Kidney tubule cell (primary cell): ENCODE data around the gene TLDC2.
"Not testable (repeated sequence)": the region's sequence is repeated elsewhere in the genome, so short reads cannot be mapped to it uniquely, and the experiment has no call there.

Experiments used
- DNase-seq: peaks from one replicate; pipeline ENCODE4 v3.0.0-alpha.2; 2018; ENCODE audit warnings: low spot score

Gene TLDC2

DNA sequence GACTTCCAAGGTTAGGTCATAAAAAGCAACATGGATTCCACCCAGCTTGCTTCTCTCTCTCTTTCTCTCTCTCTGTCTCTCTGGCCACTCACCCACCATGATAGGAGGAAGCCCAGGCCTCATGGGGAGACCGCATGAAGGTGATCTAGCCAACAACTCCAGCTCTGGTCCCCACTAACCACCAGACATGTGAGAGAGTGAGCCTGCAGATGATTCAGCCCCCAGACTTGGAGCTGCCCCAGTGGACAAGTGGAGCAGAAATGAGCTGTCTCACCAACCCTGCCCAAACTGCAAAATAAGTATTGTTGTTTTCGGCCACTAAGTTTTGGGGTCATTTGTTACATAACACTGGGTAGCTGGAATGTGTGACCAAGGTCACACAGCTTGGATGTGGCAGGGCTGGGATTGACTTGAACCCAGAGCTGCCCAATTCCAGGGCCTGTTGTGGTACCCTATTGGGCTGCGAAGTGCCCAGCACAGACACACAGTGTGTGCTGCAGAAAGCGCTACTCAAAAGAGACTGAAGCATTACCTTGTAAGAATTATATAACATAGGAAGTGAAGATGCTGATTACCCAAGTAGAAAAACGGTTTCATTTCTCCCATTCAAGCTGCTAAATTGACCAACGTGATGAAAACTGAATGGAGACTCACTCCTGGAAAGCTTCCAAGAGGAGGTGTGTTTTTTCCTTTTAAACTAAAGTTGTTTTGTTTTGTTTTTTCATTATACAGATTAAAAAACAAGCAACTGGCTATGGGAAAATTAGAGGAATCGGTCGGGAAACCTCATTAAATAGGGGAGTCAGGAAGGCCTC, 9.1 kb upstream of the TLDC2 start:
- DNase-seq: peak; percentile 88

DNA sequence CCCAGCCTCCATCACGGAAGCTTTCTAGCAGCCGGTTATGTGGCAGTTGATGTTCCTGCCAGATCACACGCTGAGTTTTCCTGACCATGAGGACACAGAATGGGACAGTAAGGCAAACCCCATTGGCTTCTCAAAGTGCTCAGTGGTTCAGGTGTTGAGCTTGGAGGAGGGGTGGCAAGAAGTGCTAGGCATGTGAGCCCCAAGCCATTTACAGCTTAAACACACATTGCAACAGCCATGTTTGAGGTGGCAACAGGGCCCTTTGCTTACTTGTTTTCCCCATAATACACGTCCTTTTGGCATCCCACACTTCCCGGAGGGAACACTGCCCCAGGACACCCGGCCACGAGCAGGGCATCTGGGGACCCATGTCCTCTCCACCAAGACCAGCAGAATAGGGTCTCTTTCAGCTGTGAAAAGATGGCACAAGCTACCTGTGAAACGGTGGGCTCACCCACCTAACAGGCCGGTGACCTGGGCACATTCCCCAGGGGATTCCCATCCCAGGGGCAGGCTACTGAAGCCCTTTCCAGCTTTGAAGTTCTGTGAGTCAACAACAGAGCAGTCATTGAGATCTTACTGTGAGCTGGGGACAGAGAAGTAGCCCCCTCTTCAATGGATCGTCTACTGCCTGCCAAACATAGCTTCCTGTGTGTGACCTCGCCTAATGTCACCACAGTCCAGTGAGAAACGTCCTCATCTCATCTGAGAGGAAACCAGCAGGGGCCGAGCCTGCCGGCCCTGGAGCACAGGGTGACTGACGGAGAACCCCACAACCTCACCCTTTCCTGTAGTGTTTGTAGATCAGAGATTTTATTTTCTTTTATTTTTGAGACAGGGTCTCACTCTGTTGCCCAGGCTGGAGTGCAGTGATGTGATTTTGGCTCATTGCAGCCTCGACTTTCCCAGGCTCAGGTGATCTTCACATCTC, 4.0 kb upstream of the TLDC2 start:
- DNase-seq: peak; percentile 54

DNA sequence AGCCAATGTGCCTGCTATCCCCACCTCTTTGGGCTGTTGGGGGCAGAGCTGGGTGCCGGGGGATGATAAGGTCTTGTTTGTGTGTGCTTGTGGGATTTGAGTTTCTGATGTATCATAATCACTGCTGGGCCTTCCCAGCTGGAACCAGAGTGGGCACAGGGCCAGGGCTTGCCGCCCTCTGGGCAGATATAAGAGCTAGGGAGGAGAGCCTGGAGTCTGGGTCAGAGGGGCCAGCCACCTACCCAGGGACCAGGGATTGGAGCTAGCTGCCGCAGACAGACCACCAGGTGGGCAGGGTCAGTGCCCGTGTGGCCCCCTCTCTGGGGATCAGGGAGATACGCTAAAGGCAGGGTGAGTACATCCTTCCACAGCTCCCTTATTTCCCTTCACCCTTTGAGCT, 3.1 kb upstream of the TLDC2 start:
- DNase-seq: peak; percentile 48

DNA sequence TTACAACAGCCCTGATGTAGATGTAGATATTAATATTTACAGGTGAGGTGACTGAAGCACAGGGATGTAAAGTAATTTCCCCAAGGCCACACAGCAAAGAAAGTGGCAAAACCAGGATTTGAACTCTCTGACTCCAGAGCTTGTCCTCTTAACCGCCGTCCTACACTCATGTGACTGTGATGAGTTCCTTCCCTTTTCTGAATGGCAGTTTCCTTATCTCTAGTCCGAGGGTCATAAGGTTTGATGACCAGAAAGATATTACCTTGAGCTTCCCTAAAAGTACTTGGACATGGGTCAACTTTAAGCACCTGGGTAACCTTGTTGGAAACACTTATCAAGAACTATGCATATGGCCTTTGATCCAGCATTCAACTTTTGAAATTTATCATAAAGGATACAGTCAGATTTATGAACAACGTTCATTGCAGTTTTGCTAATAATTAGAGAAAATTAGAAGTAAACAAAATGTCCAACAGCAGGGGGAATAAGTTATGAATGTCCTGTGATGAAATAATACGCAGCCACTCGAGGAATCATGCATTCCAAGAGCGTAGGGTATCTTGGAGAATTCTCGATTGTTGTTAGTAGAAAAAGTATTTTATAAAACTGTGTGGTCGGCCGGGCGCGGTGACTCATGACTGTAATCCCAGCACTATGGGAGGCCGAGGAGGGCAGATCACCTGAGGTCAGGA, 2.3 kb upstream of the TLDC2 start:
- no peak for DNase-seq

DNA sequence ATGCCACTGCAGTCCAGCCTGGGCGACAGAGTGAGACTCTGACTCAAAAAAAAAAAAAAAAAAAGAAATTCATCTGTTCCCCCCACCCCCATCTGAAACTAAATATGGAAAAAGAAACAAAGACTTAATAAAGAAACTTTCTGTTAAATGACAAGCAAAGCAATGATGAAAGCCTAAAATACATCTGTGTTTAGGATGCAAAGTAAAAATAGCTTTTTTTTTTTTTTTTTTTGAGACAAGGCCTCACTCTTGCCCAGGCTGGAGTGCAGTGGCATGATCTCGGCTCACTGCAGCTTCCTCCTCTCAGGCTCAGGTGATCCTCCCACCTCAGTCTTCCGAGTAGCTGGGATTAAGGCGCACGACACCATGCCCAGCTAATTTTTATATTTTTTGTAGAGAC, 845 bp upstream of the TLDC2 start:
- not testable (repeated sequence) for DNase-seq

DNA sequence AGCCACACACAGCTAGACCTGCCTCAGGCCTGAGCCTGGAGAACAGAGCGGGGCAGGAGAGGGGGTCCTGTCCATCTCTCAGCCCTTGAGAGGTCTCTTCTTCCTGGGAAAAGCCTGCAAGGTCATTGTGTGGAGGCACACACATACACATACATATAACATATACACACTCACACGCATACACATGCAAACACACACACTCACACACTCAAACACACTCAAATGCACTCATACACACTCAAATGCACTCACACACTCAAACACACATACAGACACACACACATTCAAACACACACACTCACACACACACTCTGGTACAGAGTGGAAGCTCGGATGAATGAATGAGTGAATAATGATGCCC, 515 bp downstream of the TLDC2 start:
- no peak for DNase-seq

DNA sequence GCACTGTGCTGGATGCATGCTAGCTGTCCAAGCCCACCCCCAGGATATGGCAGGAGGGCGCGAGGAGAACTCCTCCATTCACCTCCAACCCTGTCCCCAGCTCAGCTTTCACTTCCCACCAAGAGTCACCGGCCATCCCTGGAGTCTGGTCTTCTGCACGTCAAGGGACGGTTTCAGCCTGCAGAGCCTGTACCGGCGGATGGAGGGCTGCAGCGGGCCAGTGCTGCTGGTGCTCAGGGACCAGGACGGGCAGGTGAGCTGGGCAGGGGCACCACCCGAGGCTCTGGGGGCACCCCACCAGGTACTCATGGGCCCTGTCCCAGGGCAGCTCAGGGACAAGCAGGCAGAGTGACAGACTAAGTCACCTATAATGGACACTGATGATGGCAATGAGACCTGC, 3.0 kb downstream of the TLDC2 start:
- DNase-seq: no peak

DNA sequence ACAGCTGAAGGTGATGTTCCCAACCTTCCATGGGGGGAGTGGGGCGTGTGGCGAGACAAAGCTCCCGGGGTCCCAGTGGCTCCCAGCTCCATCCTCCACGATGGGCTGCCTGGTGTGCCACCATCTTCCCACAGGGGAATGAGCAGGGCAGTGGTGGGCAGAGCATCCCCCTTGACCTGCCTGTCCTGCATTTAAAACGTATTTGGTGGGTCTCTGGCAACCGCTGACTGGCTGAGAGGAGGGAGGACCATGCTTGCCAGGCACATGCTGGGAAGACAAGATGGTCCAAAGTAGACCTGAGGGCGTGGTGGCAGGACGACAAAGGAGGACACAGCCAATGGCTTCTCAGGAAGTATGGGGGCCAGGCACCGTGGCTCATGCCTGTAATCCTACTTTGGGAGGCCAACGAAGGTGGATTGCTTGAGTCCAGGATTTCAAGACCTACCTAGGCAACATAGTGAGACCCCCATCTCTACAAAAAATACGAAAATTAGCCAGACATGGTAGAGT, 4.9 kb downstream of the TLDC2 start:
- DNase-seq: no peak

DNA sequence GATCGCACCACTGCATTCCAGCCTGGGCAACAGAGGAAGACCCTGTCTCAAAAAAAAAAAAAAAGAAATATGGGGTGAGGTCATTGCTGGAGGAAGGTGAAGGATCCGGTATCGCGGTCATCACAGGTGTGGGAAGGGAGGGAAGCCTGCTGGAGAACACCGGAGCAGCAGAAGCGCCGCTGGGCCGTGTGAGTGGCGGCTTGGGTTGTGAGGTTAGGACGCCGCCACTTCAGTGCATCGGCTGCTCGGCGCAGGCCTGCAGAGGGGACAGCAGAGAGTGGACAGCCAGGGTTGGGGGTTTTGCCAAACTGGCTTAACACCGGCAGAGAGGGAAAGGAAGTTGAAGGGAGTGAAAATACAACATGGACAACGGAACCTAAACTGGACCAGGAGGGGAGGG, 5.4 kb downstream of the TLDC2 start:
- DNase-seq: no peak

DNA sequence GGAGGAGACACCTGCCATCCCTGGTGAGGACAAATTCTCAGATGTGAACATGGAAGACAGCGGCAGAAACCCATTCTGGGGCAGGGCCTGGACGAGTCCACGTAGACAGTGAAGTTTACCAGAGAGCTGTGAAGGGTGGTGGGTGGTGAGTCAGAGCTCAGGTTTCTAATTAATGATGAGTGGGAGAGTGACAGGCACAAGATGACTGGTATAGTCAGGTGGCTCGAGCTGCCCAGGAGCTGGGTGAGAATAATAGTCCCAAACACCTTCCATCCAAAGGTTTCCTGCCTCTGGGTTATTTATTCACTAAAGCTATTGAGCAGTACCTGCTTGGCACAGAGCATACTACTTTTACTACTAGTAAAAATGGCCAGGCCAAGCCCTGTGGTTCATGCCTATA, 6.0 kb downstream of the TLDC2 start:
- DNase-seq: peak; percentile 96

DNA sequence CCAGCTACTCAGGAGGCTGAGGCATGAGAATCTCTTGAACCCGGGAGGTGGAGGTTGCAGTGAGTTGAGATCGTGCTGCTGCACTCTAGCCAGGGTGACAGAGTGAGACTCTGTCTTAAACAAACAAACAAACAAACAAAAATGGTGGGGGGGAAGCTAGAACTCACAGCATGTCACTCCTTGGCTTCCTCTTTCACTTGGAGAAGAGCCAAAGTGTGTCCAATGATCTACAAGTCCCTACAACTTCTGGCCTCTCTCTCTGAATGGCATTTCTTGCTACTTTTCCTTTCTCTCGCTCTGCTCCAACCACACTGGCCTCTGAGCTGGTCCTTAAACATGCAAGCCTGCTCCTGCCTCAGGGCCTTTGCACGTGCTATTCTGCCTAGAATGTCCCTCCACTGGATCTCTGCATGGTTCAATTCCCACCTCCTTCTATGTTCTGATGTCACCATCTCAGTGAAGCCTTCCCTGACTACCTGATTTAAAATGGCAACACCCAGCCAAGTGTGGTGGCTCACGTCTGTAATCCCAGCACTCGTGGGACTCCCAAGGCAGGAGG, 8.1 kb downstream of the TLDC2 start:
- DNase-seq: peak; percentile 17

DNA sequence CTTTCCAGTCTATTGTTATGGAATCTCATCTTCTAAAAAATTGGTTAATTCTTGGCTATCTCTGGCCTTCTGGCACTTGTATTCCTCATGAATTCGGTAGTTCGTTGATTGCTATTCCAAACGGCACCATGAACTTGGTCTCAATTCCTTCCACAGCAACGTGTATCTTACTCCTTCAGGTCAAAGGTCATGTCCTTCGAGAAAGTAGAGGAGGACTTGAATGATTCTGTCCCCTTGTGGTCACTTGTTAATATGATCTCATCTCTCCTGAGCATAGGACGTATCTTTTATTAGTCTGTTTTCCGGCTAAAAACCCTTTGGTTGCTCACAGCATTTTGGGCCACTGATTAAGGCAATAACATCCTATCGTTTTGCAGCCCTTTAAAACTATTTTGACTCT, 9.4 kb downstream of the TLDC2 start:
- no peak for DNase-seq

DNA sequence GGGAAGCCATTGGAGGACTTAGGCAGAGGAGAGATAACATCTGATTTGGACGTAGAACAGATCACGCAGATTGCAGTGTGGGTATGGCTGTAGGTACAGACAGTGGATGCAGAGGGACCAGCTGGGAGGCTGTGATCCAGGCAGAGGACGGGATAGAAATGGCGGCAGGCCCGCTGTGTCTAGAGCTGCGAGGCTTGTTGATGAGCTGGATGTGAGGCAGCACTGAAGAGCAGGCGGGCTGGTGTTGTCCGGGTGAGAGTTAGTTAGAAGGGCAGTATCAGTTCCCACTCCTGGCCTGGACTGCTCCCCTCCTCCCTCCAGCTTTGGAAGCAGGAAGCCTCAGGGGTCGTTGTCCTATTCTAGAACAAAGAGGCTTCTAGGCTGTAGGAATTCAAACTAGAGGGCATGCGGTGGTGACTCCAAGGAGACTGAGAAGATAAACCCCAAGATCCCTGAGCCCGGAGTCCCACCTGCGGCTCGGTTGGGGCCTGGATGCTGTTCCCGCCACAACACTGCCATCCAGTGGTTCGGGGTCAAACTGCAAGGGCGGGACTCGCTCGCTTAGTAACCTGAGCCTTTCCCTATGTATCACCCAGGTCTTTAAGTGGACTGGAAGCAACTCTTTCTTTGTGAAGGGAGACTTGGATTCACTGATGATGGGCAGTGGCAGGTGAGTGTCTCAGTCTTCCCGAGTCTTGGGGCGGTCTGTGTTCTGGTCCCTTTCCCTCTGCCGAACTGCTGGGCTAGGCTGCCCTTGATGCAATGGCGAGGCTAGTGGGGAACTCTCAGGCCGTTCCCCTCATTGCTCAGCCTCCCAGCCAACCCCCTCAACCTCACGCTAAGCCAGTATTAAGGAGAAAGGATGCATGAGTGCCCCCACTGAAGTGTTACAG, 11.2 kb downstream of the TLDC2 start:
- DNase-seq: peak; percentile 87

DNA sequence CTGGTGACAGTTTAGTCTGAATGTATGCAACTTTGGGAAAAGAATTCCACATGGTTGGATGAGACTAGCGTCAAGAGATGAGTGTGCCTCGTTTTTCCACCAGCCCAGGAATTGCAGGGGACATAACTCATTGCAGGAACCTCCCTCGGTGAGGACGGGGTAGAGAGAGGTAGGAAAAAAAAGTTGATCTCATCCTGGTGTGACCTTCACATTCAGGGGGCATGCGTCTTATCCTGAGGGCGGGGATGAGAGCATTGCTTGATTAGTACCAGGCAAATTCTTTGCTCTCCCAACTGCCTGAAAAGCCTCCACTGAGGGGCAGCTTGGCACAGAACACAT, 11.8 kb downstream of the TLDC2 start:
- peak; percentile 71 for DNase-seq

DNA sequence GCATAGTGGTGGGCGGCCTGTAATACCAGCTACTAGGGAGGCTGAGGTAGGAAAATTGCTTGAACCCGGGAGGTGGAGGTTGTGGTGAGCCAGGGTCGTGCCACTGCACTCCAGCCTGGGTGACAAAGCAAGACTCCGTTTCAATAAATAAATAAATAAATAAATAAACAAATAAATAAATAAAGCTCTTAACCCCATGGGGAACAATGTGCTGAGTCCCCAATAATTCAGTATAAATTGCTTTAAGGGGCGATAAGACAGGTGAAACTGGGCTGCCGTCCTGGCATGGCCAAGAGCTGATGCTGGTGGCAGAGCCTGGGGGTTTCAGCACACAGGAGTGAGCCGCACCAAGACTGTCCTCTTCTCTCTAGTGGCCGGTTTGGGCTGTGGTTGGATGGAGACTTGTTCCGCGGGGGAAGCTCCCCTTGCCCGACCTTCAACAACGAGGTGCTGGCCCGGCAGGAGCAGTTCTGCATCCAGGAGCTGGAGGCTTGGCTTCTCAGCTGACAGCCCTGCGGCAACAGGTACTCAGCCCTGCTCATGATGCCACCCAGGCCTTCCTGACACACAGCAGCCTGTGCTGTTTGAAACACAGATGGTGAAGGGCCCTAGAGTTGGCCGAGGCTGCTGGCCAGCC, 13.1 kb downstream of the TLDC2 start:
- no peak for DNase-seq

DNA sequence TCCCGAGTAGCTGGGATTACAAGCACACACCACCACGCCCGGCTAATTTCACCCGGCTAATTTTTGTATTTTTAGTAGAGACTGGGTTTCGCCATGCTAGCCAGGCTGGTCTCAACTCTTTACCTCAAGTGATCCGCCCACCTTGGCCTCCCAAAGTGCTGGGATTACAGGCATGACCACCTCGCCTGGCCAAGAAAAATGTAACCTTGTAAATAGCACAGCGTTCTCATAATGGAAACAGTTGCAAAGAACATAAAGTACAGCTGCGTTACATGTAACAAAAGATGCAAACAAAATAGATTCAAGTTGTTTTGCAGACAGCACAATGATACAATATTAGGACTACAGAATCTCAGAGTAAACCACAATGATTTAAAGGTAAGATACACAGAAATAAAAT, 14.6 kb downstream of the TLDC2 start:
- no peak for DNase-seq

DNA sequence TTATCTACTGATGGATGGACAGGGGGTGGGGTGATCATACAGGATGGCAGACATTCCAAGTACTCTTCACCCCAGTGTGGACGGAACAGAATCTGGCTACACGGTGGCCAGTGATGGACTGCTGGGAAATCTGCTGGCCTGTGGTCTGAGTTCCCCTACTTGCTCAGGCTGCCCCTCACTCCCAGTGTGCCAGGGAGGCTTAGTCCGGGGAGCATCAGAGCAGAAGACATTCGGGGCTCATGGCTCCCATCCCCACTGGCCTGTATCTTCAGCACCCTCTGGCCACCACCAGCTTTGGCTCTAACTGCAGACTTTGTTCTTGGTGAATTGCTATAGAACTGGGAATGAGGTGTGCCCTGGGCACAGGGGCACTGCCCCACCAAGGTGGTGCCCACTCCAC, 15.3 kb downstream of the TLDC2 start:
- DNase-seq: no peak

DNA sequence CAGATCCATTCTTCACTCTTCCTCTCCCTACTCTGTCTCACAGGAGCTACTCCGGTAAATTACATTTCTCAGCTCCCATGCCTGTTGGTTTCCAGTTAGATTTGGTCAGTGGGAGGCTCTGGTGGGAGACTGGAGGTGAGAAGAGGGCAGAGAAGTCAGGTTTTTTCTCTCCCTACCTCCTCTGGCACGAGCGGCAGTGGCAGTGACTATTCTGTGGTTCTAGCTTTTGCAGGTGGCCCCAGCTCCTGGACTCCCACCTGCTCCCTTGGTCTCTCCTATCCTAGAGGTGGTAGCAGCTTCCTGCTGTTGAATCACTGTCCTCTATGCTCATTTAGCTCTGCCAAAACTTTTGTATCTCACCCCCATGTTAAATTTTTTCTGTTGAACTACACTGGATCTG, 17.9 kb downstream of the TLDC2 start:
- no peak for DNase-seq

DNA sequence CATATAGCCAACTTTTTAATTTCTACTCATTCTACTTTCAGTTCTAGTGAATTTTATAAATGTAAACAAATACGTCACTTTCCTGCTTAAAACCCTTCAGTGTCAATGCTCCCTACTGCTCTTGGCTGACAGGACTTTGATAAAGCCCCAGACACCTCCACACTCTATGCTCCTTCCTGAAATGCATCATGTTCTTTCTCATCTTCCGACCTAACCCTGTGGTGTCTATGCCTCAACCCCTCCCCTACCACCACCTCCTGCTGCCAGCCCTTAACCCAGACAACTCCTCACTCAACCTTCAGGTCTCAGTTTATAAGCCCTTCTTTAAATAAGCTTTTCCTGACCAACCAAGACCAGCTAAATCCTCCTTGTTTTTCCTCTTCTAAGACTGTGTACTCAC, 19.1 kb downstream of the TLDC2 start:
- DNase-seq: no peak

DNA sequence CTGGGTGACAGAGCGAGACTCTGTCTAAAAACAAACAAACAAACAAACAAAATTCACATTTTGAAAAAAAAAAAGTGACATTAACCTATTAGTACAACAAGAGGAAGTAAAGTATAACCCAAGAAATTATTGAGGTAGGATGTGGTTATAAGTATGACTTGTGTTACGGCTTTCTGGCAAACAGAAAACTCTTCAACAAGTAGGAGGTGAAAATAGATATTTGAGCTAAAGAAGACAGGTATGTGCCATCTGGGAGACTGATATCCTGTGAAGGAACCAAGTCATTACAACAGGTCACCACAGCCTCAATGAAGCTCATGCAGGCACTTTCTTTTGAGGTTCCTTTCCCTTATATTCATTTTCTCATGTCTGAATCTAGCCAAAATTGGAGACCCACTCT, 28.8 kb downstream of the TLDC2 start:
- DNase-seq: no peak

DNA sequence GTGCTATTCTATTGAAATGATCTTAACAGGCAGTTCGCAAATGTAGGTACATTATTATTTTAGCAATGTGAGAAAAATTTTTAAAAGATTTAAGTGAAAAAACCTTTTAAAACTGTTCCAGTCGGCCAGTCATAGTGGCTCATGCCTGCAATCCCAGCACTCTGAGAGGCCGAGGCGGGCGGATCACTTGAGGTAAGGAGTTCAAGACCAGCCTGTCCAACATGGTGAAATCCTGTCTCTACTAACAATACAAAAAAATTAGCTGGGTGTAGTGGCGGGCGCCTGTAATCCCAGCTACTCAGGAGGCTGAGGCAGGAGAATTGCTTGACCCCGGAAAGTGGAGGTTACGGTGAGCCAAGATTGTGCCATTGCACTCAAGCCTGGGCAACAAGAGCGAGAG, 29.6 kb downstream of the TLDC2 start:
- DNase-seq: not testable (repeated sequence)
